Occipital lobe (tissue), 2 donors: ENCODE results near the gene VCX3B. TPM values are rescaled to one million over a fixed set of nuclear protein-coding genes. Genes with fewer than 3 reads are reported as not detected.
"Not testable (repeated sequence)": the region's sequence is repeated elsewhere in the genome, so short reads cannot be mapped to it uniquely, and the experiment has no call there.

ENCODE experiments used
- DNase-seq: peaks from one replicate; lab custom pipeline; 2025; lab: John Stamatoyannopoulos, UW
- total RNA-seq: library from RNA; depleted of rRNA; stranded (reverse); fragments of >200 nt; gene quantifications from one replicate; pipeline ENCODE4 v1.2.3, GENCODE V29; 2014

Gene VCX3B
- total RNA-seq, result not detected

GRCh38 chrX:8464530-8464929 is at the start of gene VCX3B:
Gene VCX3B (plus strand): TSS chrX:8464830. CDS start chrX:8465451, 621 bp downstream.
- not testable (repeated sequence) for DNase-seq

- no peak for DNase-seq
These were observed 46.3 kb upstream of the VCX3B start for GRCh38 chrX:8418301-8418700.

- no peak for DNase-seq
These were observed 39.7 kb upstream of the VCX3B start for GRCh38 chrX:8424912-8425311.

- DNase-seq, result no peak
These were observed 34.9 kb upstream of the VCX3B start for GRCh38 chrX:8429692-8430249.

- no peak for DNase-seq
These were observed 34.2 kb upstream of the VCX3B start for GRCh38 chrX:8430444-8430843.

- DNase-seq, result no peak
These were observed 32.2 kb upstream of the VCX3B start for GRCh38 chrX:8432396-8432795.

GRCh38 chrX:8433109-8434062 is 31.2 kb upstream of the VCX3B start:
- no peak for DNase-seq

- DNase-seq, result no peak
These were observed 17.3 kb upstream of the VCX3B start for GRCh38 chrX:8447368-8447767.

- not testable (repeated sequence) for DNase-seq
These were observed 12.3 kb upstream of the VCX3B start for GRCh38 chrX:8452343-8452742.

GRCh38 chrX:8453611-8454010 is 11.0 kb upstream of the VCX3B start:
- DNase-seq, result no peak

- DNase-seq, result no peak
These were observed 9.1 kb upstream of the VCX3B start for GRCh38 chrX:8455557-8455956.

GRCh38 chrX:8462488-8462887 is 2.1 kb upstream of the VCX3B start:
- no peak for DNase-seq

GRCh38 chrX:8484360-8484949 is 19.8 kb downstream of the VCX3B start:
- DNase-seq, result no peak

GRCh38 chrX:8495036-8495435 is 30.4 kb downstream of the VCX3B start:
- DNase-seq, result not testable (repeated sequence)

GRCh38 chrX:8500203-8500602 is 35.6 kb downstream of the VCX3B start:
- DNase-seq, result no peak

- DNase-seq, result not testable (repeated sequence)
These were observed 37.5 kb downstream of the VCX3B start for GRCh38 chrX:8502101-8502500.

GRCh38 chrX:8504451-8504850 is 39.8 kb downstream of the VCX3B start:
- DNase-seq, result no peak
